Stimulated activated naive CD4-positive, alpha-beta T cell treated with Interleukin-2 at 50 U/mL for 16 hours (primary cell): ENCODE results near the gene RASGEF1B.

Experiments used
- DNase-seq: peaks from one replicate; lab custom pipeline; 2025; lab: John Stamatoyannopoulos, UW

The RASGEF1B gene

GRCh38 chr4:81465406-81466340, 6.0 kb downstream of the RASGEF1B start:
- no peak for DNase-seq

GRCh38 chr4:81460834-81461233, 10.9 kb downstream of the RASGEF1B start:
- DNase-seq: no peak

GRCh38 chr4:81460191-81460701, 11.5 kb downstream of the RASGEF1B start:
- DNase-seq: no peak

- DNase-seq: no peak
These were observed 12.5 kb downstream of the RASGEF1B start for GRCh38 chr4:81459228-81459627.

- no peak for DNase-seq
These were observed 13.7 kb downstream of the RASGEF1B start for GRCh38 chr4:81457921-81458520.

- no peak for DNase-seq
These were observed 14.4 kb downstream of the RASGEF1B start for GRCh38 chr4:81457345-81457744.

- DNase-seq: no peak
These were observed 15.8 kb downstream of the RASGEF1B start for GRCh38 chr4:81455897-81456296.

GRCh38 chr4:81454948-81455347, 16.8 kb downstream of the RASGEF1B start:
- DNase-seq: no peak

- peak; percentile 7 for DNase-seq
These were observed 17.2 kb downstream of the RASGEF1B start for GRCh38 chr4:81454499-81454898.

GRCh38 chr4:81453024-81453423, 18.7 kb downstream of the RASGEF1B start:
- no peak for DNase-seq

GRCh38 chr4:81452452-81453006, 19.2 kb downstream of the RASGEF1B start:
- no peak for DNase-seq

- DNase-seq: no peak
These were observed 22.7 kb downstream of the RASGEF1B start for GRCh38 chr4:81449015-81449414.

- no peak for DNase-seq
These were observed 24.0 kb downstream of the RASGEF1B start for GRCh38 chr4:81447566-81448229.

- no peak for DNase-seq
These were observed 25.1 kb downstream of the RASGEF1B start for GRCh38 chr4:81446634-81447033.

- DNase-seq: no peak
These were observed 26.5 kb downstream of the RASGEF1B start for GRCh38 chr4:81445196-81445595.

GRCh38 chr4:81442484-81443085, 29.1 kb downstream of the RASGEF1B start:
- DNase-seq: no peak

- no peak for DNase-seq
These were observed 30.8 kb downstream of the RASGEF1B start for GRCh38 chr4:81440949-81441348.

- no peak for DNase-seq
These were observed 34.6 kb downstream of the RASGEF1B start for GRCh38 chr4:81436941-81437574.

GRCh38 chr4:81436096-81436495, 35.6 kb downstream of the RASGEF1B start:
- DNase-seq: no peak

GRCh38 chr4:81432825-81433224, 38.9 kb downstream of the RASGEF1B start:
- DNase-seq: no peak

- no peak for DNase-seq
These were observed 39.7 kb downstream of the RASGEF1B start for GRCh38 chr4:81431971-81432370.
